PC-3 (cell line): ENCODE results near the gene RTKN.

Experiments
- EZH2 ChIP-seq: fragments of 300-600 bp; sonication (generic); IDR thresholded peaks from one replicate; pipeline ENCODE4 v1.6.1; 2017; ENCODE audit warnings: antibody characterized with exemption, mild to moderate bottlenecking, low read length; ENCODE audit not compliant: unreplicated experiment
- EZH2phosphoT487 ChIP-seq: fragments of 300-600 bp; sonication (generic); IDR thresholded peaks from 2 replicates; pipeline ENCODE4 v1.6.1; 2018; ENCODE audit warnings: mild to moderate bottlenecking, antibody characterized with exemption, low read length, borderline replicate concordance
- TF ChIP-seq, protein P1 (sequence below): fragments of 300-600 bp; sonication (generic); conservative IDR thresholded peaks from 2 replicates; pipeline ENCODE4 v1.5.1; 2017; ENCODE audit warnings: antibody characterized with exemption, low read depth, mild to moderate bottlenecking, low read length

DNA sequence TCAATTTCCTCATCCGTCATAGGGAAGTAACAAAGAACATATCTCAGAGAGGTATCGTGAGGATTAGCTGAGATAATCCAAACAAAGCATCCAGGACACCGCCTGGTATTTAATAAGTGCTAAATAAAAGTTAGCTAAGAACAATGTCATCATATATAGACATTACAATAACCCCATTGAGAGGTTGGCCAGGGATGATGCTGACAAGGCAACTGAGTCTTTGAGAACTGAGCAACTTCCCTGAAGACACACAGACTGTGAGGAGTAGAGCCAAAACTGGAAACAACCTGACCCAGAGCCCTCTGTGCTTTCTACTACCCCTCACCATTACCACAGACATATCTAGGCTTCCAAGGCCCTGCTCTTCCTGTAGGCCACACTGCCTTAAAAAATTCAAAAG lies 60.0 kb downstream of the RTKN start:
- TF ChIP-seq, protein P1, sequence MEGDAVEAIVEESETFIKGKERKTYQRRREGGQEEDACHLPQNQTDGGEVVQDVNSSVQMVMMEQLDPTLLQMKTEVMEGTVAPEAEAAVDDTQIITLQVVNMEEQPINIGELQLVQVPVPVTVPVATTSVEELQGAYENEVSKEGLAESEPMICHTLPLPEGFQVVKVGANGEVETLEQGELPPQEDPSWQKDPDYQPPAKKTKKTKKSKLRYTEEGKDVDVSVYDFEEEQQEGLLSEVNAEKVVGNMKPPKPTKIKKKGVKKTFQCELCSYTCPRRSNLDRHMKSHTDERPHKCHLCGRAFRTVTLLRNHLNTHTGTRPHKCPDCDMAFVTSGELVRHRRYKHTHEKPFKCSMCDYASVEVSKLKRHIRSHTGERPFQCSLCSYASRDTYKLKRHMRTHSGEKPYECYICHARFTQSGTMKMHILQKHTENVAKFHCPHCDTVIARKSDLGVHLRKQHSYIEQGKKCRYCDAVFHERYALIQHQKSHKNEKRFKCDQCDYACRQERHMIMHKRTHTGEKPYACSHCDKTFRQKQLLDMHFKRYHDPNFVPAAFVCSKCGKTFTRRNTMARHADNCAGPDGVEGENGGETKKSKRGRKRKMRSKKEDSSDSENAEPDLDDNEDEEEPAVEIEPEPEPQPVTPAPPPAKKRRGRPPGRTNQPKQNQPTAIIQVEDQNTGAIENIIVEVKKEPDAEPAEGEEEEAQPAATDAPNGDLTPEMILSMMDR: no peak
- TF ChIP-seq EZH2: no peak
- TF ChIP-seq EZH2phosphoT487: no peak
